ENCODE results near the gene TMED1.

Gene TMED1

DNA sequence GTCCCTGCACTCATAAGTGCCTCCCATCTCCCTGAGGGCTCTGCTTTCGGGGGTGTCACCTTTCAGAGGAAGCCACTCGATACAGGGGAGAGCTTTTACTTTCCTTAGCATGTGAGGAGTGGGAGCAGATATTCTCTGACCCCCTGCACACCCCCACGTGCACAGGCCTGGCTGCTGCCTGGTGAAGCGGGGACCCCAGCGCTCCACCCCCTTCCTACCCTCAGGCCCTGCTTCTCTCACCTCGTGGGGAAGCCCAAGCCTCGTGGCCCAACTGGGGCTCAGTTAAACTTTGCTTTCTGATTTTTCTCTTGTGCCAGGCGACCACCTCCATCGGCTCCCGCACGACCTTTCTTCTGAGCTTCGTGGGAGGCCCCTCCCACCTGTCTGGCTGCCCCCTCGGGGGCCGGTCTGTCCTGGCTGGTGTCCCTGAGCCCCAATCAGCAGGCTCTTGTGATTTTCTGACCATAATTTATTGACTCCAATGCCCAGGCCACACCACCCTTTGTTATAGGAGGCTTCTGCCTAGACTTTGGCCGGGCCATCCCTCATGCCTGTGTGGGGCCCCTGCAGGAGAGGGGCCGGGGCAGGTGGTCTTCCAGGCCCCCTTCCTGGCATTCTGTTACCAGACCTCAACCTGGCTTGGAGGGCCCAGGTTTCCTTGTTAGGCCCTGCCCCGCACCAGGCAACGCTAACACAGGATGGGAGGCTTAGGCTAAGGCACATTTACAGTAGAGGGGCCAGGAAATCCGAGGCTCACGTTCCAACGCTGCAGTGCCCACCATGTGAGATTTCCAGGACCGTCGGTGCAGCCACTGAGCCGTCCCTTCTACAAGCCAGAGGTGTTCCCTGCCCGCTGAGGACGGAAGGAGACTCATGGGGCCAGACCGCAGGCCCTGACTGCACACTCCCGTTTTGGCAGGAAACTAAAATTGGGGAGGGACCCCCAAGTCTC lies 3.7 kb downstream of the TMED1 start:
- no peak for DNase-seq (ENCODE audit: low read depth, low spot score)

DNA sequence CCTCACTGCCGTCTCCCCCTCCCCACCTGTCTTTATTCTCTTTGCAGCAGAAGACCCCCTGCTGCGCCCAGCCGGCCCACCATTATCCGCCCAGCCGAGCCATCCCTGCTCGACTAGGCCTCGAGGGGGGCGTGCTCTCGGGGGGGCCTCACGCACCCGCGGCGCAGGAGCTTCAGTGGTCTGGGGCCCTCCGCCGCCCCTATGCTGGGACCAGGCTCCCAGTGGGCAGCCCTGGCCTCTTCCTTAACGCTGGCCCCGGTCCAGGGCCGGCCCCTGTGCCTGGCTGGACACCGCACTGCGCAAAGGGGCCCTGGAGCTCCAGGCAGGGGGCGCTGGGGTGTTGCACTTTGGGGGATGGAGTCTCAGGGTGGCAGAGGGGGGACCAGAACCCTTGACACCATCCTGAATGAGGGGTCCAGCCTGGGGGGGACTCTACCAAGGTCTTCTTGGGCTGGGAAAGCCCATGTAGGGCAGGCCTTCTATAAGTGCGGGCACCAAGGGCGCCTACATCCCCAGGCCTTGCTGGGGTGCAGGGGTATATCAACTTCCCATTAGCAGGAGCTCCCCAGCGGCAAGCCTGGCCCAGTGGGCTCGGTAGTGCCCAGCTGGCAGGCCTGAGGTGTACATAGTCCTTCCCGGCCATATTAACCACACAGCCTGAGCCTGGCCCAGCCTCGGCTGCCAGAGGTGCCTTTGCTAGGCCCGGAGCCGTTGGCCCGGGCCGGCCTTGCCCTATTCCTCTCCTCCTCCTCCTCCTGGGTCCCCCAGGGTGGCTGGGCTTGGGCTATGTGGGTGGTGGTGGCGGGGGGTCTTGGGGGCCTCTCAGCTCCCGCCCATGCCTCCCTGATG lies 4.9 kb downstream of the TMED1 start:
- no peak for DNase-seq (ENCODE audit: low read depth, low spot score)

DNA sequence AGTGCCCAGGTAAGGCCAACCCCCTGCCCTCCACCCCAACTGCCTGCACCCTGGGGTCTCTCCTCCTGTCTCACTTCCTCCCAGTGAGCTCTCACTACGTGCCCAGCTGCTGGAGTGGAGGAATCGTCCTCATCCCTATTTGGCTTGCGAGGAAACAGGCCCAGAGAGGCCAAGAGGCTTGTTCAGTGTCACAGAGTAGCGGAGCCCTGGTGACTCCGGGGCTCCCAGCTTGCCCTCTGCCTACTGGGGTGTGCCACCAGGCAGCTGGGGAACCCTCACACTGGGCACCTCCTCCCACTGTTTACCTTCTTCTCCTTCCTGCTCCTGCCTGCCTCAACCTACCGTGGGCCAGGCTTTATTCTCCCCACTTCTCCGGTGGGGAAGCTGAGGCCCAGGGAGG lies 5.6 kb downstream of the TMED1 start:
- no peak for DNase-seq (ENCODE audit: low read depth, low spot score)

DNA sequence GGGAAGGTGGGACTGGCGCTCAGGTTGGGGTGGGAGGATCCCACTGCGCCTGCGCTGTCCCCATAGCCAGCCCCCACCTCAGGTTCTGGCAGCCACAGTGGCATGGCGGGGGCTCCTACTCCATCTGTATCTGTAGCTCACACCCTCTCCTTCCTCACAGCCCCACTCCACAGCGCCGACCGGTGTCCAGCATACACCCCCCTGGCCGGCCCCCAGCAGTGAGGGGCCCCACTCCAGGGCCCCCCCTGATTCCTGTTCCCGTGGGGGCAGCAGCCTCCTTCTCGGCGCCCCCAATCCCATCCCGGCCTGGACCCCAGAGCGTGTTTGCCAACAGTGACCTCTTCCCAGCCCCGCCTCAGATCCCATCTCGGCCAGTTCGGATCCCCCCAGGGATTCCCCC lies 6.0 kb downstream of the TMED1 start:
- DNase-seq (ENCODE audit: low read depth, low spot score): no peak

DNA sequence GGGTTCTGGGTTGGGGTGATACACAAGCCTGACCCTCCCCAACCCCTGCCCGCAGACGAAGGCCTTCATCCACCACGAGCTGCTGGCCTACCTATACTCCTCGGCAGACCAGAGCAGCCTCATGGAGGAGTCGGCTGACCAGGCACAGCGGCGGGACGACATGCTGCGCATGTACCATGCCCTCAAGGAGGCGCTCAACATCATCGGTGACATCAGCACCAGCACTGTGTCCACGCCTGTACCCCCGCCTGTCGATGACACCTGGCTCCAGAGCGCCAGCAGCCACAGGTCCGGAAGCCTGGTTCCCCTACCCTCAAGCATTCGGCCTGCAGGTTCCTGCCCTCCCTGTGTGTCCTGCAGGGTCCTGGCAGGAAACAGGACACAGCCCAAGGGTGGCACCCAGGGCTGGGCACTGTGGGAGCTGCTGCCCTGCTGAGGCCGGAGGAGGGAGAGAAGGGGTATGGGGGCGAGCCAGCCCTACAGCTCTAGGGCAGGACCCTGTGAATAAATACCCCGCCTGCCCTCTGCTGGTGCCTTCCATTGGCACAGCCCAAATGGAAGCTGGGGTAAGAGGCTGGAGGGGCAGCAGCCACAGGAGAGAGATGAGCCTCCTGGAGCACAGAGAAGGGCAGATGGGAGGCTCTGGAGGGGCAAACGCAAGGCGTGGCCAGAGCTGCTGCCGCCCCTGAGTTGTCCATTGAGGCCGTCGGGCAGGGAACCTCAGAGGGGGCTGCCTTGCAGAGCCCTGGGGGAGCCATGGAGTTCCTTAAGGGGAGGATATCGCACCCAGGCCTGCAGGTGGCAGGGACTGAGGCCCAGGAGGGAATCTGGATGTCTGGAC lies 6.8 kb downstream of the TMED1 start:
- no peak for DNase-seq (ENCODE audit: low read depth, low spot score)

DNA sequence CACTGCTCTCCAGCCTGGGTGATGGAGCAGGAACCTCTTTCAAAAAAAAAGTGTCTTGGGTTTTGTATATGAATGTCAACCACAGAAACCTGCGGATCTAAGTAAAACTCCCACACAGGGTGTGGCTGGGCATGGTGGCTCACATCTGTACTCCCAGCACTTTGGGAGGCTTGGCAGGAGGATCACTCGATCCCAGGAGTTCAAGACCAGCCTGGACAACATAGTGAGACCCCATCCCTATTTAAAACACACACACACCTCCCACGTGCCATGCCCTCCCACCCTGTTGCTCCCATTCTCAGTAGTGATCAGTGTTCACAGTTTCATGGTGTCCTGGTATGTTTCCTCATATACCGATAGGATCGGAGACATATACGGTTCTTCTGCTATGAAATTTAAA lies 9.2 kb downstream of the TMED1 start:
- no peak for DNase-seq (ENCODE audit: low read depth, low spot score)

DNA sequence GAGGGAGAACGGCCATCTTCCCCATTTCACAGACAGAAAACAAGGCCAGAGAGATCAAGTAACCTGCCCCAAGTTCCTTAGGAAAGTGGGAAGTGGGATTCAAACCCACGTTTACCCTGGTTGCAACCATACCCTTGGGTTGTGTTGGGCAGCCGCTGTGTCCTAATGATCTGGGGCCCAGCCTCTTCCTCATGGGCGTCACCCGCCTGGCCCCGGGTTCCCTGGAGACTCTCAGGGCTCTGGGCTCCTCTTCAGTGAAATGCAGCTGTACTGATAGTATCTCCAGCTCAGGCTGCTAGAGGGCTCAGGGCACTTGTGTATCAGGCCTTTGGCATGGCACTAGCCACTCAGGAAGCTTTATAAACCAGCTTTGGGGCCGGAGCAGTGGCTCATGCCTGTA lies 9.8 kb downstream of the TMED1 start:
- DNase-seq (ENCODE audit: low read depth, low spot score): no peak

DNA sequence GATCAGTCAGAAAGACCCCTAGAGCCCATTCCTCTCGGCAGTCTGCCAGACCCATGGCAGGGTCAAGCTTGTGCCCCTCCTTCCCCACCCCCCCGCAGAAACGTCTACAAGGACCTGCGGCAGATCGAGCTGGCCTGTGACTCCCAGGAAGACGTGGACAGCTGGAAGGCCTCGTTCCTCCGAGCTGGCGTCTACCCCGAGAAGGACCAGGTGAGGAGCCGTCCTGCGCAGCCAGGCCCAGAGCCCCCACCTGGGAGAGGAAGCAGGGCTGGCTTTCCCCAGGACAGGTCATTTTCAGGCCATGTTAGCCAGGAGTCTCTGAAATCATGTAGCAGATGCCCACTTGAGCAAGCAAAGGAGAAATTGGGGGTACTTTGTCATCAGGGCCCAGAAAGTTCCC lies 12.3 kb downstream of the TMED1 start:
- no peak for DNase-seq (ENCODE audit: low read depth, low spot score)

DNA sequence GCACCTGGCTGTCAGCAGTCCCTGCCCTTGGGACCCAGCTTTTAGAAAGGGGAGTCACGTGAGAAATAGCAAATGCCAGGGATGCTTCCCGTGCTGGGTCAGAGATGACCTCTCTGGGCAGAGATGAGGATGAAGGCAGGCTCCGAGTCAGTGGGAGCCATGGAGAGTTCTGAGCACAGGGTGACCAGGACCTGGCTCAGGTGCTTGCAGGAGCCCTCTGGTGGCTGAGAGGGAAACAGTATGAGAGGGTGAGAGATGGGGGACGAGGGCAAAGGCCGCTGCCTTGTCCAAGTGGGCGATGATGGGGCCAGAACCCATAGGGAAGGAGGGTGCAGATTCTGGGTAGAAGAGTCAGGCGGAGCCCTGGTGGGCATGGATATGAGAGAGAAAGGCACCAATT lies 15.8 kb downstream of the TMED1 start:
- no peak for DNase-seq (ENCODE audit: low read depth, low spot score)

DNA sequence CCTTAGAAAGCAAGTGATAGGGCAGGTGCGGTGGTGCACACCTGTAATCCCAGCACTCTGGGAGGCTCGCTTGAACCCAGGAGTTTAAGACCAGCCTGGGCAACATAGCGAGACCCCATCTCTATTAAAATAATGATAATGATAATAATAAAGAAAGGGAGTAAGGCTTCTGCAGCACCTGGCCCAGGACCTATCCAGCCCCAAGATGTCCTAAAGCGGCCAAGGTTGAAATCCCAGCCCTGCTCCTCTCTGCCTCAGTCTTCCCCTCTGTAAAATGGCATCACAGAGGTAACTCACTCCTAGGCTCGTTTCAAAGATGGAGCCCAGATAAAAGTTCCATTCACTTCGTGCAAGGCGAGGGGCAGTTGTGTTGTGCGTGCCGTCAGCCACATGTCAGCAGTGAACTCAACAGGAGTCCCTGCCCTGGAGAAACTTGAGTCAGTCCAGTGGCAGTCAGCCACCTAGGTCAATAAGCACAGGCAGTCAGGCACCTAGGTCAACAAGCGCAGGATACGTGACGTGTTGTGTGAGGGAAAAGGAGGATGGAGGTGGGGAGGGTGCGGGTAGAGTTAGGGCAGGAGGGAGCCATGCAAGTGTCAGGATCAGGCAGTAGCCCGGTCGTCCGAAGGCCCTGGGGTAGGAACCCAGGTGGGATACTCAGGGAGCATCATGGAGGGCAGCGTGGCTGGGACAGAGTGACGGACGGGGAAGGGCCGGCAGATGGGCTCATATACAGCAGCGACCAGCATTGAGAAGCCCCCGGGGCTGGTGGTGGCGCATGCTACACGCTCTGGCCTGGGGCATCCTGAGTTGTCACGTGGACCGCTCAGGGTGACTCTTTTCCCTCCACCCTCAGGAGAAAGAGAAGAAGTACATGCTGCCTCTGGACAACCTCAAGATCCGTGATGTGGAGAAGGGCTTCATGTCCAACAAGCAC lies 16.6 kb downstream of the TMED1 start:
- DNase-seq (ENCODE audit: low read depth, low spot score): no peak

DNA sequence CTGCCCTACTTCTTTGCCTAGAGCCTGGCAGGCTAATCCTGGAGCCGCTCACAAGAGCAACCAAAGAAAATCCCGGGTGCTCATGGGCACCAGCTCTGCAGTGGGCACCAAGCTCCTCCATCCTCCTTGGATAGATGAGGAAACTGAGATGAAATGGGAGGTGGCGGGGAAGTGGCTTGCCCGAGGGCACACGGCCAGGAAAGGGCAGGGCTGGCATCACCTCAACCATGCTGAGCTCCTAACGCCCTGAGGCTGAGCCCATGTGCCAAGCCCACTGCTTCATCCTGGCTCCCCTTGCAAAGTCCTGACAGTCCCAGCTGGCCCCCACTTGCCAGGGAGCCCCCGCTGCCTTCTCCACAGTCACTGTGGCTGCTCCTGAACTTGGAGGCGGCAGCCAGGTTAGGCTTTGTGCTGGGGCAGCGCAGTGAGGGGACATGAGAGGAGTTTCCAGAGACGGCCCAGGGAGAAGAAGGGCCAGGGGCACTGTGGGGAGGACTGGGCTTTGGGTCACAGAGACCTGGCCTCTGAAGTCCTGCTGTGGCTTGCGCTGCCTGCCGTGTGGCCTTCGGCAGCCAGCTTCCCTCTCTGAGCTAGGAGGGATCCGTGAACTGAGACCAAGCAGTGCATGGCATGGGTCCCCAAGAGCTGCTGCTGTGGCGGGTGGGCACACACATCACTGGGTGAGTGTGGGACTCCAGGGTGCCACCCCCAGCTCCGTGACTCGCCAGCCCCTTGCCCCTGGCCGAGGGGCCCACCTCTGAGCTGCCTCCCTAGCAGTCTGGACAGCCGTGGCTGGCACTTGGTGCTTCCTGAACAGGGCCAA lies 17.5 kb downstream of the TMED1 start:
- DNase-seq (ENCODE audit: low read depth, low spot score): no peak

DNA sequence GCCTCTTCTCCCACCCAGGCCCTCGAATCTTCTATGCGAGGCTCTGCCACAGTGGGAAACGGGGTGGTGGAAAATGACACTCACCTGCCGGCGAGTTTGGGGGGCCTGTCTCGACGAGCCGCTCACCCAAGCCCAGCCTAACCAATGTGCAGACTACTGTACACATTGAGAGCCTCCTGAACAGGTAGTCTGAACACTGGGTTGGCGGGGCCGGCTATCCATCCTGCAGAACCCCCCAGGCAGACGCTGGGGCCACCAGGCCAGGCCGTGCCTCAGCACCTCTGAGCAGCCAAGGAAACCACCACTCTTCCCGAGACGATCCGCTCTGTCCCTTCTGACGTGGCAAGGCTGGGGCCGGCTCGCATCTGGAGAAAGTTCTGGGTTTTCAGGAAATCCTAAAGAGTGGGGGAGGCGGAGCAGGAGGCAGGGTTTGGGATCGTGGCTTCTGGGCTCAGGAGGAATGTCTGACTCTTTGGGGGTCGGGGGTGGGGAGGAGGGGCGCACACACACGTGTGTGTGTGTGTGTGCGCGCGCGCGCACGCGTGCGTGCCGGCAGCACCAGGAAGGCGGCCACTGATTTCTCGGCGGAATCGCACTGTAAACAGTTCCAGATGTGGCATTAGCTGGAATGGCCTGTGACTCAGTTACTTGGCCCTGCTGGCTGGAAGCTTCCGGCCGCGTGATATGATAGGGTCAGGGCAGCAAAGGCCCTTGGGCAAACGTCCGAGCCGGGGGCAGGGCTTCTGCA lies 18.5 kb downstream of the TMED1 start:
- DNase-seq (ENCODE audit: low read depth, low spot score): no peak

DNA sequence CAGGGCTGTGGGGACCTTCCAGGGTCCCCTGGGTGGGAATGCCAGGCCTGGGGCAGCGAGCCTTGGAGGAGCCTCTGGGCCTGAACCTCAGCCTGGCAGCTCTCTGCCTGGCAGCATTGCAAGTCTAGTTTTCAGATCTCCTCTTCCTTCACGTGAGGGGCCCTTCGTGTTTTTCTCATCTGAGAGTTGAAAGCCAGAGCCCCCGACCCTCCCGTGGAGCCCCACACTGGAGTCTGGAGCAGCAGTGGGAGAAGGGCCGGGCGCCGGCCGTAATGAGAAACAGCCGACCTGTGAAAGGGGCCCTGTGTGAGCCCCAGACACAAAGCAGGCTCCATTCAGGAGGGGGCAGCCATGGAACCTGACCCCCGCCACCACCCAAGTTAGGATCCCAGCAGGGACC lies 19.3 kb downstream of the TMED1 start:
- no peak for DNase-seq (ENCODE audit: low read depth, low spot score)

DNA sequence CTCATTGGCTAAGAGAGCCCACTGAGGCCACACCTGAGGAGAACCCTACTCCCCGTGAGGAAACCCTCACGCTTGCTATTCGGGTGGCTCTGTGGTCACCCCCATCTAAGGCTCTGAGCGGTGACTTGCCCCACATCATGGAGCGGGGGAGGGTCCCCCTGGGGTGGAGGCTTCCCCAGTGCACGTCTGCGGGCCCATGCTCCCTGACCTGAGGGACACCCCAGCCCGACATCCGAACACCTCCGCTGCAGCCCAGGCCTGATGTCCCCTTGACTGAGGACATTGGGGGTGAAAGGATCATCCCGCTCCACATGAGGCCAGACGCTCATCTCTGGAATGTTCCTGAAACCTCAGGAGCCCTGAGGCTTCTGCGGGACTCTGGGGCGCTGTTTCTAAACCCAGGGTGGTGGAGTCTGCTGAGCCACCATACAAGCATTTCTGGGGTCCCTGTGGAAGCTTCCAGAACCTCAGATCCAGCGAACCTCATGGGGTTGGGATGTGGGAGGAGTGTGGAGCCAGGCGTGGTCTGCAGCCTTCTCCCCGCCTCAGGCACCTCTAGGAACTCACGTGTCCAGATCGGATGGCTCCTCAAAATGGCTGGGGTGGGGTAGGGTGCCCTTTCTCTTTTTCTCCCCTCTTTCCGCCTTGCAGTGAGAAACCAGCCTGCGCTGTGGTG lies 19.9 kb downstream of the TMED1 start:
- DNase-seq (ENCODE audit: low read depth, low spot score): no peak

DNA sequence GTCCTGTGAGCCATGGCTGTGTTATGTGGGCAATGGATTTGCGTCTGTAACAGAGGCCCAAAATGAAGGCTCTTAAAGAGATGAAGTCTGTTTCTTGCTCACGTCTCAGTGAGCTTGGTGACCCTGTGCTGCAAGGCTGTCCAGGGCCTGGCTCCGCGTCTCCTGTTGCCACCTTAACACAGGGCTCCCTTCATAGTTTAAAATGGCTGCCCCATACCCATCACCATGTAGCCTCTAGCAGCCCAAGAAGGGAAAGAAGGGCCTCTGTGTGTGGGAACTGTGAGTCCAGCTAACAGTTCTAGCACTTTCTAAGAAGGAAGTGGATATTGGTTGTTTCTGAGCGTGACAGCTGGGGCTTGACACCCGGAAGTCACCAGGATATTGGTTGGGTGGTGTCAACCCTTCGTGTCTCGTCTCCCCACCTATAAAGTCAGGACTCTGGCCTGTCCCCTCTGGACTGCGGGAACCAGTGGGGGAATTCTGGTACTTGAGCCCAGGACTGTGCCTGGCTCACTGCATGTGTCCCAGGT lies 20.9 kb downstream of the TMED1 start:
- DNase-seq (ENCODE audit: low read depth, low spot score): no peak

DNA sequence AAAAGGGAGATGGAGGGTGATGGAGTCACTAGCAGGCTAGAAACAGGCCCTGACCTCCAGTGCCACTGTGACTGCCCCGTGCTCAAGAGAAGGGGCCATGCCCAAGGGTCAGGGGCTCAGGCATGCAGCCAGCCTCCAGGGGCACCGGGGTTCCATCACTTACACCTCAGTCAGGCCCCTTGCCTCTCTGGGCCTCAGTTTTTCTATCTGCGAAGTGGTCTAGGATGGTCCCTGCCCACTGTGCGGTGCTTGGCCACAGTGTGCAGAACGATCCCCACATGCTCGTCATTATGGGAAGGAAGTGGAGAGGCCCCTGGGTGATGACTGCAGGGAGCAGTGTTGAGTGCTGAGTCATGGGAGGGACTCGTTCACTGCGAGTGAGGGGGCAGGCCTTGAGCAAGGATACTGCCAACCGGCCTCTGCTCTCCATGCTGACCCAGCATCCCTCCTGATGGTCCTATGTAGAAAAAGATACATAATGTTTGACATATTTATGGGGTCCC lies 23.1 kb downstream of the TMED1 start:
- no peak for DNase-seq (ENCODE audit: low read depth, low spot score)

DNA sequence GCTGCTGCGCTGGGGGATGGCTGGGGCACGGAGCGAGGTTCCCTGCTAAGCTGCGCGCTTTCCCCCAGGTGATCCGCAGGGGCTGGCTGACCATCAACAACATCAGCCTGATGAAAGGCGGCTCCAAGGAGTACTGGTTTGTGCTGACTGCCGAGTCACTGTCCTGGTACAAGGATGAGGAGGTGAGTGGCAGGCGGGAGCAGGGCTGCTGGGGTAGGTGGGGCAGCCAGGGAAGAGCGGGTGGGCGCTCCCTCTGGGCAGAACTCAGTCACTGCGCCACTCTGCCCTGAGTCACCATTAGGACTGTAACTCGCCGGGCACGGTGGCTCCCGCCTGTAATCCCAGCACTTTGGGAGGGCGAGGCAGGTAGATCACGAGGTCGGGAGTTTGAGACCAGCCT lies 23.8 kb downstream of the TMED1 start:
- no peak for DNase-seq (ENCODE audit: low read depth, low spot score)
